B cell (primary cell): ENCODE measurements around the gene LPAR2. TPM values are rescaled to one million over a fixed set of nuclear protein-coding genes. Genes with fewer than 3 reads are reported as not detected.

ENCODE experiments used
- ATAC-seq: fragments of 200-7000 bp; cut with Tn5 transposase; one replicate; pipeline ENCODE4 v1.10.0; 2021; ENCODE audit warnings: low read depth, mild to moderate bottlenecking, moderate number of reproducible peaks, moderate library complexity
- CTCF ChIA-PET: fragments of 350-600 bp; sonication (Branson Sonifier 250); formaldehyde crosslinking; loops from one replicate; lab custom pipeline; 2021; ENCODE audit warnings: antibody characterized with exemption, inconsistent platforms; lab: Charles Lee
- POLR2A ChIA-PET: fragments of 350-600 bp; sonication (Branson Sonifier 250); formaldehyde crosslinking; loops from one replicate; lab custom pipeline; 2021; ENCODE audit warnings: antibody characterized with exemption; lab: Charles Lee
- DNase-seq: peaks from one replicate; pipeline ENCODE4 v3.0.0; 2013
- H2AFZ ChIP-seq: 2 replicates; pipeline ENCODE4 v1.6.1; 2012; ENCODE audit warnings: mild to moderate bottlenecking, low read depth, low read length; ENCODE audit not compliant: insufficient read depth, poor library complexity, severe bottlenecking
- H3K27ac ChIP-seq, 2 donors: 1 replicate in 1 of 2; 2 replicates in 1 of 2; pipeline ENCODE4 v1.5.1; 2012 to 2013; ENCODE audit warnings: low read length in 2 of 2, mild to moderate bottlenecking in 2 of 2, moderate library complexity in 1 of 2
- H3K27me3 ChIP-seq, 4 experiments: fragments of 200-600 bp in 1 of 4; sonication (generic) in 1 of 4; replicated peaks in 1 of 4; 1 replicate in 2 of 4; 2 replicates in 2 of 4; pipeline versions ENCODE4 v1.6.1 to v1.7.0; 2013 to 2016; ENCODE audit warnings: low read length in 3 of 4, mild to moderate bottlenecking in 2 of 4, mixed read lengths in 1 of 4, moderate library complexity in 1 of 4; ENCODE audit not compliant: insufficient read depth in 4 of 4, control insufficient read depth in 3 of 4; ENCODE audit errors: control extremely low read depth in 1 of 4
- H3K36me3 ChIP-seq, 2 experiments: replicated peaks in 1 of 2; 1 replicate in 1 of 2; 2 replicates in 1 of 2; pipeline versions ENCODE4 v1.6.1 to v1.7.1; 2013; ENCODE audit warnings: low read length in 1 of 2; ENCODE audit not compliant: insufficient read depth in 2 of 2, control insufficient read depth in 1 of 2; ENCODE audit errors: control extremely low read depth in 1 of 2, extremely low read depth in 1 of 2
- H3K4me1 ChIP-seq, 2 donors: fragments of 200-600 bp in 1 of 2; sonication (generic) in 1 of 2; 1 replicate in 1 of 2; 2 replicates in 1 of 2; pipeline versions ENCODE4 v1.5.1 to v1.6.1; 2013 to 2017; ENCODE audit warnings: low read length in 2 of 2; ENCODE audit not compliant: control insufficient read depth in 2 of 2, insufficient read depth in 2 of 2
- H3K4me2 ChIP-seq: replicated peaks from 2 replicates; pipeline ENCODE3; 2012; ENCODE audit warnings: mild to moderate bottlenecking, low read depth, low read length; ENCODE audit not compliant: poor library complexity, severe bottlenecking
- H3K4me3 ChIP-seq, 5 experiments: fragments of 200-600 bp in 1 of 5; sonication (generic) in 1 of 5; 1 replicate in 3 of 5; 2 replicates in 2 of 5; pipeline versions ENCODE4 v1.5.1 to v1.7.0; 2011 to 2016; ENCODE audit warnings: low read length in 4 of 5, mild to moderate bottlenecking in 4 of 5, low read depth in 2 of 5, control low read depth in 1 of 5, moderate library complexity in 1 of 5; ENCODE audit not compliant: insufficient read depth in 1 of 5; ENCODE audit errors: control extremely low read depth in 1 of 5, extremely low read depth in 1 of 5
- H3K79me2 ChIP-seq: fragments of 200-600 bp; sonication (generic); one replicate; pipeline ENCODE4 v1.6.0; 2016; ENCODE audit warnings: low read length; ENCODE audit not compliant: control insufficient read depth, insufficient read depth
- H3K9ac ChIP-seq: fragments of 200-600 bp; sonication (generic); 2 replicates; pipeline ENCODE4 v1.6.1; 2017; ENCODE audit warnings: mild to moderate bottlenecking, low read length, moderate library complexity
- H3K9me3 ChIP-seq, 3 donors: one replicate each; pipeline versions ENCODE4 v1.6.1 to v1.7.1; 2013; ENCODE audit warnings: low read length in 2 of 3; ENCODE audit not compliant: control insufficient read depth in 2 of 3, insufficient read depth in 1 of 3; ENCODE audit errors: control extremely low read depth in 1 of 3
- H4K20me1 ChIP-seq: 2 replicates; pipeline ENCODE4 v1.6.0; 2012; ENCODE audit warnings: mild to moderate bottlenecking, low read length; ENCODE audit not compliant: insufficient read depth, control insufficient read depth, poor library complexity, severe bottlenecking
- H3K27ac Mint-ChIP-seq: one replicate; pipeline ENCODE4 v1.8.0; 2021; ENCODE audit warnings: mixed read lengths
- H3K27me3 Mint-ChIP-seq: one replicate; pipeline ENCODE4 v1.8.0; 2021; ENCODE audit warnings: mixed read lengths
- H3K4me1 Mint-ChIP-seq: one replicate; pipeline ENCODE4 v1.8.0; 2021; ENCODE audit warnings: mixed read lengths
- H3K4me3 Mint-ChIP-seq: one replicate; pipeline ENCODE4 v1.8.0; 2021; ENCODE audit warnings: mixed read lengths
- H3K9me3 Mint-ChIP-seq: one replicate; pipeline ENCODE4 v1.8.0; 2022; ENCODE audit warnings: mixed read lengths; ENCODE audit not compliant: insufficient read depth
- CTCF ChIP-seq: fragments of 200-600 bp; IDR thresholded peaks from one replicate; pipeline ENCODE4 v1.8.0; 2022; ENCODE audit warnings: antibody characterized with exemption, mild to moderate bottlenecking
- EZH2 ChIP-seq: IDR thresholded peaks from 2 replicates; pipeline ENCODE4 v1.6.1; 2012; ENCODE audit warnings: borderline replicate concordance, low read depth, mild to moderate bottlenecking, moderate library complexity, low read length; ENCODE audit not compliant: insufficient read depth, poor library complexity, severe bottlenecking
- WGBS: methylation state at CpG from one replicate; pipeline ENCODE4 v1.1.5; 2013; ENCODE audit warnings: missing lambda C conversion rate; ENCODE audit not compliant: insufficient coverage; 5-methylcytosine and 5-hydroxymethylcytosine counted together
- intact Hi-C: fragments of 100-400 bp; cut with micrococcal nuclease; formaldehyde crosslinking; loops from one replicate; pipeline ENCODE4 v1.10.0; 2022
- polyA plus RNA-seq: library from polyadenylated mRNA; depleted of rRNA; stranded (reverse); fragments of >200 nt; gene quantifications from 2 replicates; pipeline ENCODE4 v1.2.3, GENCODE V29; 2012
- total RNA-seq, 2 donors: library from RNA; stranded (reverse); fragments of 120-200 nt in 1 of 2; gene quantifications; 1 replicate in 1 of 2; 2 replicates in 1 of 2; pipeline versions ENCODE4 v1.2.3 to v1.2.4, GENCODE V29; 2013 to 2022

The LPAR2 gene
- total and polyA plus RNA-seq, 2 donors (not counting 1 experiment from before 2014, with no cell fraction given) = 27.1 to 37.2 TPM

GRCh38 chr19:19637523-19638251 lies 9.7 kb upstream of the LPAR2 start:
- ATAC-seq = peak; percentile 31

More at GRCh38 chr19:19637523-19638251, 9.7 kb upstream of the LPAR2 start:
- CTCF ChIA-PET = no interaction called here
- no peak overlapping the region for H2AFZ ChIP-seq
- no peak overlapping the region for H3K4me3 ChIP-seq
- Mint-ChIP-seq H3K9me3 (no peaks in the 10 kb centered on the region), H3K27ac (no peak overlapping the region), H3K27me3 (no peaks in the 10 kb centered on the region), H3K4me3 (no peak overlapping the region), H3K4me1 (peaks cover 12% of the 10 kb centered on the region)
- peaks cover 0 to 80% of the 10 kb centered on the region in 2 experiments for H3K36me3 ChIP-seq
- DNase-seq = no peak
- TF ChIP-seq CTCF = no peak
- no peak for TF ChIP-seq EZH2
- H3K79me2 ChIP-seq = peaks cover 52% of the 10 kb centered on the region
- H4K20me1 ChIP-seq = peaks cover 48% of the 10 kb centered on the region
- POLR2A ChIA-PET = interaction anchor here (0.5 to 0.6 kb wide), 2 partner anchors 36 to 100 kb away, joined by 5 read pairs; partner anchors contain the start of gene CILP2
- H3K27me3 ChIP-seq = no peaks in the 10 kb centered on the region
- no peak overlapping the region for H3K27ac ChIP-seq
- H3K9ac ChIP-seq = no peak overlapping the region
- no peak overlapping the region for H3K4me2 ChIP-seq
- H3K4me1 ChIP-seq = peaks cover 10 to 18% of the 10 kb centered on the region in 2 donors
- peaks cover 0 to 4% (median 0%) of the 10 kb centered on the region in 3 donors for H3K9me3 ChIP-seq
- 96% methylated on average over 48 of the region's 53 CpGs for WGBS
- intact Hi-C loops = no loop called here
